GM21367 (cell line): ENCODE measurements around the gene RBP4.
"Not testable (repeated sequence)": the region's sequence is repeated elsewhere in the genome, so short reads cannot be mapped to it uniquely, and the experiment has no call there.

ENCODE experiments used
- ATAC-seq: cut with Tn5 transposase; IDR thresholded peaks from one replicate; pipeline ENCODE4 v1.9.1; 2021; ENCODE audit not compliant: unreplicated experiment

RBP4 gene

GRCh38 chr10:93567277-93568104 lies 33.5 kb downstream of the RBP4 start:
- ATAC-seq: no peak

GRCh38 chr10:93566435-93567276 lies 34.4 kb downstream of the RBP4 start, which contains the start of gene FFAR4:
Gene FFAR4, plus strand, starts transcription at chr10:93566665. Its CDS starts 56 bp downstream, at chr10:93566721.
- no peak for ATAC-seq

DNA sequence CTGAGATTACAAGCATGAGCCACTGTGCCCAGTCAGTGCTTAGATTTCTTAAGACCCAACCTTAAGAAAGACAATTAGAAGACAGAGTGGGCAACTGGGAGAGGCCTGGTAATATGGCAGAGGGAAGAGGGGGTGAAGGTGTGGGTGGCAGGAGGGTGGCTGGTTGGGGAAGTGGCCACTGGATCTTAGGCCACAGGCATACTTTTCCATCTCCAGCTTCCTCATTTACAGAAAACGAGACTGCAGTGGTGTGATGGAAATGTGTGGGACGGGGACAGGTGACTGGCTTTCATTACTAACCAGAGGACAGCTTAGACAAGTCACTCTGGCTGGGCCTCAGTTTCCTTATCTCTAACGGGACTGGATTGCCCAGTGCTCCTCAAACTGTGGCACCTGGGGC lies 35.6 kb downstream of the RBP4 start:
- ATAC-seq: no peak

- ATAC-seq: no peak
Observed at GRCh38 chr10:93560541-93560940, 40.5 kb downstream of the RBP4 start.

GRCh38 chr10:93559490-93559889 lies 41.5 kb downstream of the RBP4 start:
- no peak for ATAC-seq

- ATAC-seq: no peak
Observed at GRCh38 chr10:93554760-93555432, 46.1 kb downstream of the RBP4 start.

DNA sequence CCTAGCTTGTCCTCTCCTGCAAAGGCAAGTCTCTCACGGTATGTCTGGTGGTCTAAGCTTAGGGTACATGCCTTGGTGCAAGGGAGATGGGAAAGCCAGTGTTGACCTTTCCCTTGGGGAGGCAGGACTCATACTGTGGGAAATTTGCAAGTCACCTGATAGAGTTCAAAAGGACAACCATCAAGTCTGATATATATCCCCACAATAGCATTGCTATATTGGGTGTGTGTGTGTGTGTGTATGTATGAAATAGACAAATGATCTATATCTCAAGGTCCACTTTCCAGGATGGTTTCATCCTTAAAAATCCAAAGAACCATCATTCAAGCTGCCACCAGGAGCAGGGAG lies 46.7 kb downstream of the RBP4 start:
- no peak for ATAC-seq

- ATAC-seq: no peak
Observed at GRCh38 chr10:93553482-93554315, 47.3 kb downstream of the RBP4 start.

GRCh38 chr10:93552780-93553179 lies 48.3 kb downstream of the RBP4 start:
- no peak for ATAC-seq

GRCh38 chr10:93550606-93551005 lies 50.4 kb downstream of the RBP4 start:
- ATAC-seq: no peak

- ATAC-seq: no peak
Observed at GRCh38 chr10:93548376-93549071, 52.5 kb downstream of the RBP4 start.

DNA sequence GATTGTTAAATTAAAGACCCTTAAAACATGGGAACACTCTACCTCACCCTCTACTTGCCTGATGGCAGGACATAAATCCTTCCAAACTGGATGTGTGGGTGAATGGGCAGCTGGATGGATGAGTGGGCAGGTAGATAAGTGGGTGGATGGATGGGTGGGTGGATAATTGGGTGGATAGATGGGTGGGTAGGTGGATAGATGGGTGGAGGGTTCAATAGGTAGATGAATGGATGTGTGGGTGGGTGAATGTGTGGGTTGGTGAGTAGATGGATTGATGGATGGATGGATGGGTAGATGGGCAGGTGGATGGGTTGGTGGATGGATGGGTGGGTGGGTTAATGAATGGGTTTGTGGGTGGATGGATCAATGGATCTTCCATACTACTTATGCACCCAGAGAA lies 53.5 kb downstream of the RBP4 start:
- no peak for ATAC-seq

DNA sequence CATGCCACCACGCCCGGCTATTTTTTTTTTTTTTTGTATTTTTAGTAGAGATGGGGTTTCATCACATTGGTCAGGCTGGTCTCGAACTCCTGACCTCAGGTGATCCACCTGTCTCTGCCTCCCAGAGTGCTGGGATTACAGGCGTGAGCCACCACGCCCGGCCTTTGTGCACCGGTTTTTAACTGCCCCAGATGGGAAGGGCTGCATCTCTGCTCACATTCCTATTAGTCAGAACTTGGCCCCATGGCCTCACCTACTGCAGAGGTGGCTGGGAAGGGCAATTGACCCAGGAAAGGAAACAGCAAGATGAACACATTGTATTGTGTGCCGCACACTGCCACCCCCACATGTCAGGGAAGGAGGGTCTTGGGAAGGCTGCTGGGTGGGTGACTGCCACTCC lies 54.0 kb downstream of the RBP4 start:
- not testable (repeated sequence) for ATAC-seq

DNA sequence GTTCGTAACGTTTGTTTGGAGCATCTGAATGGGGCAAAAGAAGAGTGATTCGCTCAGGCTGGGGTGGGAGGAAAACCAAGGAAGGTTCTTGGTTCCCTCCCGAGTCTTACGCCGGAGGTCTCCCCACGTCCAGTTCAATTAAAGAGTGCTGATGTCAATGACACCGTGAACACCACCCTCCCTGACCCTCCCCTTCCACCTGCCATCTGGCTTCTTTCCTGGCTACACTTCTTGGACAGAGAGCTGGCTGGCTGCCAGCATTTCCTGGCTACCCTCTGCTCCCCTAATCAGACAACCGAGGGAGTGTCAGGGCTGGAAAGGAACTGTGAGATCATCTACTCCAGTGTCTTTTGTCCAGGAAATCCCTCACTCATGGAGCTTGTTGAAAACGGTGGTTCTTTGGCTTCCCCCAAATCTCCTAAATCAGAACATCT lies 58.7 kb downstream of the RBP4 start:
- no peak for ATAC-seq
